ENCODE results near the gene EXO1. TPM values are rescaled to one million over a fixed set of nuclear protein-coding genes. Genes with fewer than 3 reads are reported as not detected.

EXO1 gene
- total and polyA plus RNA-seq, 8 donors = 0.89 to 19.3 (median 1.2) TPM; not detected in 2

- H3K36me3 ChIP-seq = no peaks in the 10 kb centered on the region
- TF ChIP-seq CTCF (IDR thresholded peaks at IDR 0.05) = no peak
- TF ChIP-seq POLR2A (IDR thresholded peaks at IDR 0.05) = no peak
- TF ChIP-seq POLR2AphosphoS5 (IDR thresholded peaks at IDR 0.05) = no peak
- no peak for TF ChIP-seq EP300 (IDR thresholded peaks at IDR 0.05)
- no peaks in the 10 kb centered on the region for H3K4me1 ChIP-seq
- no peak overlapping the region for H3K4me3 ChIP-seq
- WGBS, 5 donors = 49 to 61% (median 55%) methylated on average over 5 of the region's 5 CpGs
- peak in 1 of 2 donors; percentile 53 for DNase-seq
- no peaks in the 10 kb centered on the region for H3K27me3 ChIP-seq
- intact Hi-C loops (cut with DNase I; ENCODE audit: low total_unique reads) = no loop called here
- H3K27ac ChIP-seq = no peak overlapping the region
- H3K9me3 ChIP-seq = no peaks in the 10 kb centered on the region
Observed at GRCh38 chr1:241902391-241903065, 54.5 kb downstream of the EXO1 start.

- Histone ChIP-seq H3K4me3 (no peak overlapping the region), H3K27ac (no peak overlapping the region), H3K4me1 (no peaks in the 10 kb centered on the region), H3K36me3 (no peaks in the 10 kb centered on the region), H3K9me3 (no peaks in the 10 kb centered on the region), H3K27me3 (no peaks in the 10 kb centered on the region)
- WGBS, 5 donors = 60 to 72% (median 68%) methylated on average over 7 of the region's 7 CpGs
- no peak for TF ChIP-seq CTCF (IDR thresholded peaks at IDR 0.05)
- no peak for TF ChIP-seq EP300 (IDR thresholded peaks at IDR 0.05)
- TF ChIP-seq POLR2A (IDR thresholded peaks at IDR 0.05) = no peak
- no peak for TF ChIP-seq POLR2AphosphoS5 (IDR thresholded peaks at IDR 0.05)
- intact Hi-C loops (cut with DNase I; ENCODE audit: low total_unique reads) = no loop called here
- DNase-seq = no peak
Observed at GRCh38 chr1:241916196-241916595, 68.2 kb downstream of the EXO1 start.

GRCh38 chr1:241917487-241917886 is 69.5 kb downstream of the EXO1 start:
- Histone ChIP-seq H3K4me1 (no peaks in the 10 kb centered on the region), H3K36me3 (no peaks in the 10 kb centered on the region), H3K9me3 (no peaks in the 10 kb centered on the region), H3K4me3 (no peak overlapping the region), H3K27me3 (no peaks in the 10 kb centered on the region), H3K27ac (no peak overlapping the region)
- intact Hi-C loops (cut with DNase I; ENCODE audit: low total_unique reads) = no loop called here
- 87 to 98% (median 91%) methylated on average over 11 to 12 of the region's 12 CpGs for WGBS, 5 donors
- no peak for TF ChIP-seq CTCF (IDR thresholded peaks at IDR 0.05)
- no peak for TF ChIP-seq EP300 (IDR thresholded peaks at IDR 0.05)
- no peak for TF ChIP-seq POLR2AphosphoS5 (IDR thresholded peaks at IDR 0.05)
- no peak for TF ChIP-seq POLR2A (IDR thresholded peaks at IDR 0.05)
- DNase-seq = no peak

- no peaks in the 10 kb centered on the region for H3K36me3 ChIP-seq
- H3K27me3 ChIP-seq = no peaks in the 10 kb centered on the region
- TF ChIP-seq EP300 (IDR thresholded peaks at IDR 0.05) (no peak), CTCF (IDR thresholded peaks at IDR 0.05) (no peak), POLR2A (IDR thresholded peaks at IDR 0.05) (no peak), POLR2AphosphoS5 (IDR thresholded peaks at IDR 0.05) (no peak)
- DNase-seq = no peak
- 70 to 79% (median 77%) methylated on average over 5 of the region's 5 CpGs for WGBS, 5 donors
- intact Hi-C loops (cut with DNase I; ENCODE audit: low total_unique reads) = no loop called here
- no peaks in the 10 kb centered on the region for H3K9me3 ChIP-seq
- no peaks in the 10 kb centered on the region for H3K4me1 ChIP-seq
- H3K4me3 ChIP-seq = no peak overlapping the region
- no peak overlapping the region for H3K27ac ChIP-seq
Observed at GRCh38 chr1:241918879-241919278, 70.9 kb downstream of the EXO1 start.
